GM19395 (cell line): ENCODE results near the gene GGTLC2.

ENCODE experiments used
- ATAC-seq: cut with Tn5 transposase; IDR thresholded peaks from one replicate; pipeline ENCODE4 v1.9.1; 2021; ENCODE audit warnings: mild to moderate bottlenecking, moderate library complexity; ENCODE audit not compliant: unreplicated experiment

The GGTLC2 gene

DNA sequence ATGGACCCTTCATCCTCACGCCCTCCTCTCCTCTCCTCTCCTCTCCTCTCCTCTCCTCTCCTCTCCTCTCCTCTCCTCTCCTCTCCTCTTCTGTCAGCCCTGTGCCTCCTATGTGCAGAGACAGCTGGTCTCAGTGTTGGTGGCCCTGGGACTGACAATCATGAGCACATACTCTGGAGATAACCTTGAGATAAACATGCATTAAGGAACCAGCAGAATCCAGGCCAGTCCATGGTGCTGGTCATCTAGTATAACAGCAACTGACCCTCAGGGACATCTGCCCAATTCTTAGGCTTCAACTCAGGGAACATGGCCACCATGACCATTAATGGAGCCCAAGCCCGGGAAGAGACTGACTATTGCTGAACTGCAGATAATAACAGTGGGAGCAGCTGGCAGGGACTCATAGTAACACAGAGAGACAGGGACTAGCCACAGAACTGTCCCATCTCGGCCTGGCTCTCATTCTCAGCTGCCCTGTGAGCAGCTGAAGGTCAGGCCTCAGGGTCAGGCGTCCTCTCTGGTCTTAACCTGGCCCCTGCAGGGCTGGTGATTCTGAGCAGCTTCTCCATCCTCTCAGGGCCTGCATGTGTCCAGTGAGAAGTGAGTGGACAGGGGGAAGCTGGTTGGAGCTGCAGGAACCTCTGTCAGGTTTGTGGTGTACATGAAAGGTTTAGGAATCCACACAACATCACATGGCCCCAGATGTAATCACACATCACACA is 45.4 kb downstream of the GGTLC2 start:
- no peak for ATAC-seq

DNA sequence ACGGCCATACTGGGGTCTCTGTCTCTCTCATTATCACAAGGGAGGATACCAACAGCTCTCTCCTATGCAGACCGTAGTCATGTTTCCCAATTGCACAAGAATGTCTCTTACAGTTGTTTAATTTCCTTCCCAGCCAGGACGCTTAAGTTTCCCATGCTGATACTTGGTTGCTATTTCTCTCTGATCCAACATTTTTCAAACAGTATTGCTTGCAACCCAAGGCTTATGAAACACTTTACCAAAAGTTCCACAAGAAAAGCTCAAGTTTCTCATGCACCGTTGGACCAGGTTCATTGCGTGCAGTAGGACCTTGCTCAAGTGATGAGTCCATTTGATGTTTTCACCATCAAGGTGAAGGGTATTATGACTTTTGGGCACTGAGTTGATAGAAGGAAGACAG is 46.6 kb downstream of the GGTLC2 start:
- no peak for ATAC-seq

GRCh38 chr22:22691716-22692701 is 47.6 kb downstream of the GGTLC2 start:
- no peak for ATAC-seq

DNA sequence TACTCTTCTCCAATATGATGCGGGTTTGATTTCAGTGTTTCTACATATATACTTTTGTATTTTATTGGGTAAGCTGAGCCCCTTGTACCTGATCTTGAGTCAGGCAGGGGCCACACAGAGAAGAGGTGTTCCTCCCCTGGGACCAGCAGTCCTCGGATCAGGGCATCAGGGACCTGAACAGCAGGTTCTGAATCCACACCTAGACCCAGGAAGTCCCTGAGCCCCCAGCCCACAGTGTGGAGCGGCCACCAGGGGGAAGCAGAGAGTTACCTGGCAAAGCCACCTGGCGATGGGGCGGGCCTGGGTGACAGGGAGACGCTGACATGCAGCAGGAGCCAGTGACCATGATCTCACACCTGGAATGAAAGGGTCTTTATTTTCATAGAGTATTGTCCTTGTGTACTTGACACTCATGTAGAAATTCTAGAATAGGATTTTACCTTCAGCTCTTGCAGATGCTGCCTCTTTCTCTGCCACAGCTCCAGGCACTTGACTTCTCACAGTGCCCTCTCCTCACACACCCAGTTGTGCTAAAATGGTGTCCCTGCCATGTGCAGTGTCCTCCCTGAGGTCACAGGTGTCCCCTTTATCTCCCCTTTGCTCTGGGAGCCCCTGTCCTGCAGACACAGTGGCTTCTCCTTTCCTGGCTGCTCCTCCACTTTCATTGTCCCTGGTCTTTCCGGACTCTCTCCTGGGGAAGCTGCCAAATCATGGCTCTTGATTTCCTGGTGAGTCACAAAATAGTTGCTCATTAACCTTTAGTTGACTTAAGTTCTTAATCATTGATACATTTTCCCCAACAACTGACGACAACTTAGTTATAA is 48.5 kb downstream of the GGTLC2 start:
- ATAC-seq: no peak

DNA sequence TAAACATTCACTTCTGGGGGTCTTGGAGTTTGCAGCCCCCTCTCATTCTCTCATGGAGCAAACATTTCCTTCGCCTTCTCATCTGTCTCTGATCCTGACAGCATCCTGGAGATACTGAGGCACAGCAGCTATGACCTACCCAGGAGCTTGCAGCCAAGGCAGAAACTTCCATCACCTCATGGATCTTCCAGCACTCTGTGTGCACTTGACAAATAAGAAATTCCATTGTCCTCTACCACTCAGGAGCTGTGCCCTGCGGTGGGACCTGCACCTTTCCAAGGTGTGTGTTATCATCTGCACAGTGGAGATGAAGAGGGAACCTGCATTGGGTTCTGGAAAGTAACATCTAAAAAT is 49.1 kb downstream of the GGTLC2 start:
- no peak for ATAC-seq

DNA sequence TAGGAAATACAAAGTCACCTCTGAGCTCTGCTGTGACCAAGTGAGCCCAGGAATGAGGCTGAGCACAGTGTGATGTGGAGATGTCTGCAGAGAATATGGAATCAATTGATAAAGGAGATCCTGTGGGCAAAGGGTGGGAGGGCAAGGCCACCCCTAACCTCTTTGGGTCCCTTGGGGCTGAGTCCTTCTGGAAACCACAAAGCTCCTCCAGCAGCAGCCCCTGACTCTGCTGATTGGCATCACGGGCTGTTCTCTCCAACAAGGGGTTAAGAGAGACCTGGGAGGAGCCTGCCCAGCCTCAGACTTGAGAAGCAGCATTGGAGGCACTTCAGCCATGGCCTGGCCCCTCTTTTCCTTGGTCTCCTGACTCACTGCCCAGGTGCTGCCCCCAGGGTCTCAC is 49.7 kb downstream of the GGTLC2 start:
- ATAC-seq: no peak

DNA sequence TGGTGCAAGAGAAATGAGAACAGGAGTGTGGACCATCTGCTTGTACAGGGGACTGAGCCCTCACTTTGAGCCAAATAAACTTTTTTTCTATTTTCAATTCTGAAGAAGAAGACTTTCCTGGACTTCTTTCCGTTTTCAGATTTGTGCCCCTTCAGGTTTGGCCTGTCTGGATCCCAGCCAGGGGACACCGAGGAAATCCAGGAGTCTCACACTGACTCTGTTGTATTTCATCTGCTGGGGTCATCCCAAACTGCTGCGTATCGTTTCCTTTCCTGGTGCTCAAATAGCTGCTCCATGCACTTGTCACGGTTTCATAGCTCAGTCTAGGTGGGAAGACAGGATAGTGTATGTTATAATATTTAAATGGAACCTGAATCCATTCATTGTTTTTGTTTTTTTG is 51.7 kb downstream of the GGTLC2 start:
- ATAC-seq: no peak
